SU-DHL-6 (cell line): ENCODE measurements around the gene B4GALNT1.
"Not testable (repeated sequence)": the region's sequence is repeated elsewhere in the genome, so short reads cannot be mapped to it uniquely, and the experiment has no call there.

Experiments used
- CTCF ChIP-seq: fragments of 200-600 bp; sonication (generic); IDR thresholded peaks from one replicate; pipeline ENCODE4 v1.5.1; 2017; ENCODE audit warnings: antibody characterized with exemption, mild to moderate bottlenecking, low read length, moderate library complexity; ENCODE audit not compliant: insufficient read depth, poor library complexity, severe bottlenecking
- EZH2phosphoT487 ChIP-seq: fragments of 200-600 bp; sonication (generic), shearing (Covaris generic); conservative IDR thresholded peaks from 2 replicates; pipeline ENCODE4 v1.6.1; 2018; ENCODE audit warnings: mild to moderate bottlenecking, antibody characterized with exemption, low read length, moderate library complexity, mixed read lengths

GRCh38 chr12:57656408-57656807, 23.4 kb upstream of the B4GALNT1 start:
- TF ChIP-seq CTCF, EZH2phosphoT487: not testable (repeated sequence)
